Measurements from ENCODE around the gene ALCAM.

DNA sequence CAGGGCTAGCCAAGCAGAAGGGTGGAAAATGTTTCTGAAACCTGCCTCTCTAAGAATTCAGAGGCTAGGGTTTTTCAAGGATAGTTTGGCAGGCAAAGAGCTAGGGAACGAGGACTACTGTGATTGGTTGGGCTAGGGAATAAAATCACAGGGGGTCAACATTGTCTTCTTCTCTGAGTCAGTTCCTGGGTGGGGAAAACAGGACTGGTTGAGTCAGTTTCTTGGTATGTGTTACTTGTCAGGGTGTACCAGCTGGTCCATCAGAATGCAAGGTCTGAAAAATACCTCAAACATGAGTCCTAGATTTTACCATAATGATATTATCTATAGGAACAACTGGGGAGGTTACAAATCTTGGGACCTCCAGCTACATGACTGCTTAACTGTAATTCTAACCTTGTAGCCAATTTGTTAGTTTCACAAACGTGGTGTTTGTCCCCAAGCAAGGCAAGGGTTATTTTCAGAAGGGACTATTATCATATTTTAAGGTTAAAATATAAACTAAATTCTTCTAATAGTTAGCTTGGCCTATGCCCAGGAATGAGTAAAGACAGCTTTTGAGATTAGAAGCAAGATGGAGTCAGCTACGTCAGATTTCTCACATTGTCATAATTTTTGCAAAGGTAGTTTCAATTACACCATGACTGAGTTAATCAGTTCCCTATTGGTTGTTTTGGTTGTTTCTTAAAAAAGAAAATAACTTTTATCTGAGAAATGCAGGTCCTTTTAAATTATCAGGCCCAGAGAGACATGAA, 231.5 kb downstream of the ALCAM start:
- TF ChIP-seq CTCF (IDR thresholded peaks at IDR 0.05) (no peak), EZH2 (IDR thresholded peaks at IDR 0.05; ENCODE audit: borderline replicate concordance, insufficient read depth, low read depth, low read length, poor library complexity, severe bottlenecking) (no peak)

Data from B cell (primary cell).